ENCODE results near the gene FTMT. TPM values are rescaled to one million over a fixed set of nuclear protein-coding genes. Genes with fewer than 3 reads are reported as not detected.
"Not testable (repeated sequence)": the region's sequence is repeated elsewhere in the genome, so short reads cannot be mapped to it uniquely, and the experiment has no call there.

FTMT gene
- not detected for total RNA-seq (ENCODE audit: unreplicated experiment)
- long read RNA-seq: 0 reads

DNA sequence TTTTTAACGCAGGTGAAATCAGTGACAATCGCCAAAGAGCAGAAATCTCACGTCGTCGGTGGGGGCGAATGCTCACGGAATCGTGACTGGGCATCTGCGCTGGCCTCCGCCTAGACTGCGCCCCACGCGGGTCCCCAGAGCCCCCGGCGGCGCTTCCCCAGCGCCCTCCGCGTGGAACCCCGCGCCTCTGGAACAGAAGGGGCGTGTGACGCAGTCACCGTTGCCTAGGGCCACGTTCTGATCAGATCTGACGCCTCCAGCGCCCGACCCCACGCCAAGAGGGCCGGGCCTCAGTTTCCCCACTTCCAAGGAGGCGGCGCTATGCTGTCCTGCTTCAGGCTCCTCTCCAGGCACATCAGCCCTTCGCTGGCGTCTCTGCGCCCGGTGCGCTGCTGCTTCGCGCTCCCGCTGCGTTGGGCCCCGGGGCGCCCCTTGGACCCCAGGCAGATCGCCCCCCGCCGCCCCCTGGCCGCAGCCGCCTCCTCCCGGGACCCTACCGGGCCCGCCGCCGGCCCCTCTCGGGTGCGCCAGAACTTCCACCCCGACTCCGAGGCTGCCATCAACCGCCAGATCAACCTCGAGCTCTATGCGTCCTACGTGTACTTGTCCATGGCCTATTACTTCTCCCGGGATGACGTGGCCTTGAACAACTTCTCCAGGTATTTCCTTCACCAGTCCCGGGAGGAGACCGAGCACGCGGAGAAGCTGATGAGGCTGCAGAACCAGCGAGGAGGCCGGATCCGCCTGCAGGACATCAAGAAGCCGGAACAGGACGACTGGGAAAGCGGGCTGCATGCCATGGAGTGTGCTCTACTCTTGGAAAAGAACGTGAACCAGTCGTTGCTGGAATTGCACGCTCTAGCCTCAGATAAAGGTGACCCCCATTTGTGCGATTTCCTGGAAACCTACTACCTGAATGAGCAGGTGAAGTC is at the start of gene FTMT:
TSS of gene FTMT (plus strand) at position 240 of the 932 bp plus-strand sequence. CDS start at position 322, 82 bp downstream.
- Mint-ChIP-seq H3K27me3 (ENCODE audit: unreplicated experiment) (no peaks in the 10 kb centered on the region), H3K4me1 (ENCODE audit: unreplicated experiment) (peaks cover 2% of the 10 kb centered on the region), H3K4me3 (ENCODE audit: unreplicated experiment) (no peak within 1 kb of the TSS), H3K36me3 (ENCODE audit: low read depth, unreplicated experiment) (no peaks in the 10 kb centered on the region), H3K27ac (ENCODE audit: unreplicated experiment) (no peak within 1 kb of the TSS), H3K9me3 (ENCODE audit: unreplicated experiment) (no peaks in the 10 kb centered on the region)
- TF ChIP-seq, protein P1, sequence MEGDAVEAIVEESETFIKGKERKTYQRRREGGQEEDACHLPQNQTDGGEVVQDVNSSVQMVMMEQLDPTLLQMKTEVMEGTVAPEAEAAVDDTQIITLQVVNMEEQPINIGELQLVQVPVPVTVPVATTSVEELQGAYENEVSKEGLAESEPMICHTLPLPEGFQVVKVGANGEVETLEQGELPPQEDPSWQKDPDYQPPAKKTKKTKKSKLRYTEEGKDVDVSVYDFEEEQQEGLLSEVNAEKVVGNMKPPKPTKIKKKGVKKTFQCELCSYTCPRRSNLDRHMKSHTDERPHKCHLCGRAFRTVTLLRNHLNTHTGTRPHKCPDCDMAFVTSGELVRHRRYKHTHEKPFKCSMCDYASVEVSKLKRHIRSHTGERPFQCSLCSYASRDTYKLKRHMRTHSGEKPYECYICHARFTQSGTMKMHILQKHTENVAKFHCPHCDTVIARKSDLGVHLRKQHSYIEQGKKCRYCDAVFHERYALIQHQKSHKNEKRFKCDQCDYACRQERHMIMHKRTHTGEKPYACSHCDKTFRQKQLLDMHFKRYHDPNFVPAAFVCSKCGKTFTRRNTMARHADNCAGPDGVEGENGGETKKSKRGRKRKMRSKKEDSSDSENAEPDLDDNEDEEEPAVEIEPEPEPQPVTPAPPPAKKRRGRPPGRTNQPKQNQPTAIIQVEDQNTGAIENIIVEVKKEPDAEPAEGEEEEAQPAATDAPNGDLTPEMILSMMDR (IDR thresholded peaks at IDR 0.05; ENCODE audit: unreplicated experiment): no peak
- DNase-seq (ENCODE audit: low spot score): no peak

GRCh38 chr5:121805251-121805650 is 46.4 kb upstream of the FTMT start:
- not testable (repeated sequence) for H3K4me1 Mint-ChIP-seq (ENCODE audit: unreplicated experiment); H3K27me3 Mint-ChIP-seq (ENCODE audit: unreplicated experiment); H3K36me3 Mint-ChIP-seq (ENCODE audit: low read depth, unreplicated experiment); DNase-seq (ENCODE audit: low spot score); H3K27ac Mint-ChIP-seq (ENCODE audit: unreplicated experiment); H3K4me3 Mint-ChIP-seq (ENCODE audit: unreplicated experiment); H3K9me3 Mint-ChIP-seq (ENCODE audit: unreplicated experiment)

- no peaks in the 10 kb centered on the region for H3K4me1 Mint-ChIP-seq (ENCODE audit: unreplicated experiment)
- no peaks in the 10 kb centered on the region for H3K36me3 Mint-ChIP-seq (ENCODE audit: low read depth, unreplicated experiment)
- H3K9me3 Mint-ChIP-seq (ENCODE audit: unreplicated experiment): no peaks in the 10 kb centered on the region
- DNase-seq (ENCODE audit: low spot score): no peak
- TF ChIP-seq, protein P1 (IDR thresholded peaks at IDR 0.05; ENCODE audit: unreplicated experiment): no peak
- no peaks in the 10 kb centered on the region for H3K27me3 Mint-ChIP-seq (ENCODE audit: unreplicated experiment)
- no peak overlapping the region for H3K27ac Mint-ChIP-seq (ENCODE audit: unreplicated experiment)
- no peak overlapping the region for H3K4me3 Mint-ChIP-seq (ENCODE audit: unreplicated experiment)
These were observed 45.8 kb upstream of the FTMT start for GRCh38 chr5:121805911-121806310.

DNA sequence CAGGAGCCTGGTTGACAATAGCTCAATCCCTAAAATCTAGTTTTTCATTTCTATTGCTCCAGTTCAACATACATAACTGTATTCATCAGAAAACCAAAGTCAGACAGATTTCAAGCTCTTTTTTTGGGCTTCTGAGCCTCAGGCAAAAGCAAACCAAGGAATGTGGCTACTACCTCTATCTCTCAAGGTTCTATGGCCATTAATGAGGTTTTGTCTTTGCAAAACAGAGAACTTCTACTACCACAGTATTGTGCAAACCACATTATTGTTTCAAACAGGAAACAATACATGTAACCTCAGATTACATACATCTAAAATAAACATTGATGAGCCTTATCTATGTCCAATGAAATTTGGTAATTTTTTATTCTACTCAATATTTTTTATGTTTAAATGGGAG is 35.5 kb upstream of the FTMT start:
- H3K36me3 Mint-ChIP-seq (ENCODE audit: low read depth, unreplicated experiment): no peaks in the 10 kb centered on the region
- TF ChIP-seq, protein P1 (IDR thresholded peaks at IDR 0.05; ENCODE audit: unreplicated experiment): no peak

DNA sequence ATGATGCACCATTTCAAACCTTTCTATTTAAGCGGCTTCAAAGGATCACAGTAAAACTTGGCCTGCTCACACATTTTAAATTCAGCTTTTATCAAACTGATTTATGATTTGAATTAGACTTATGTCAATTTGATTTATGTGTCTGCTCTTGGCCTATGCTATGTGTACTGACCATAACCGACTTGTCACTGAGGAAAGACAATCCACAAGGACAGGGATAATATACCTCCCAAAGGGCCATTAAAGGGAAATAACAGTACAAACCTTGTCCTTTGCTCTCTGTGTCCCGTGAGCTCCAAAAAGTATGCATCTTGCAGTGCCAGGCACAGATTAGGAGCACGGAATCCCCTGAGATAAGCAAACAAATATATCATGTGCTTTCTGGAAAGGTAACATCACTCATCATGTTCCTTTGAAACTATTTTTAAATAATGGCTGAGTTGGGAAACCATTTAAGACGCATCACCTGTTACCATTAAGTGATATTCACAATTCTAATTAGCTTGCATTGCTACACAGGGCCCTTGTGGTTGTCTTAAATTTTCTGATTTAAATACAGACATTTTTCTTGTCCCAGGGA is 31.9 kb upstream of the FTMT start:
- no peak overlapping the region for H3K27ac Mint-ChIP-seq (ENCODE audit: unreplicated experiment)
- TF ChIP-seq, protein P1 (IDR thresholded peaks at IDR 0.05; ENCODE audit: unreplicated experiment): no peak
- H3K4me3 Mint-ChIP-seq (ENCODE audit: unreplicated experiment): no peak overlapping the region
- H3K4me1 Mint-ChIP-seq (ENCODE audit: unreplicated experiment): no peaks in the 10 kb centered on the region
- H3K9me3 Mint-ChIP-seq (ENCODE audit: unreplicated experiment): no peaks in the 10 kb centered on the region
- H3K27me3 Mint-ChIP-seq (ENCODE audit: unreplicated experiment): no peaks in the 10 kb centered on the region
- H3K36me3 Mint-ChIP-seq (ENCODE audit: low read depth, unreplicated experiment): no peaks in the 10 kb centered on the region
- DNase-seq (ENCODE audit: low spot score): no peak

More for the DNA sequence above, 35.5 kb upstream of the FTMT start:
- H3K9me3 Mint-ChIP-seq (ENCODE audit: unreplicated experiment): no peaks in the 10 kb centered on the region
- no peak overlapping the region for H3K27ac Mint-ChIP-seq (ENCODE audit: unreplicated experiment)
- no peaks in the 10 kb centered on the region for H3K27me3 Mint-ChIP-seq (ENCODE audit: unreplicated experiment)
- H3K4me3 Mint-ChIP-seq (ENCODE audit: unreplicated experiment): no peak overlapping the region
- DNase-seq (ENCODE audit: low spot score): no peak
- no peaks in the 10 kb centered on the region for H3K4me1 Mint-ChIP-seq (ENCODE audit: unreplicated experiment)

Measured in endothelial cell (in vitro differentiated cells).